Skeletal muscle tissue (tissue), 4 donors: ENCODE measurements around the gene FOXG1. TPM values are rescaled to one million over a fixed set of nuclear protein-coding genes. Genes with fewer than 3 reads are reported as not detected.

Source experiments
- H3K27ac ChIP-seq: one replicate; pipeline ENCODE4 v1.7.0; 2013; ENCODE audit warnings: mild to moderate bottlenecking, low read depth, low read length, inconsistent platforms
- H3K27me3 ChIP-seq, 3 donors: one replicate each; pipeline ENCODE4 v1.7.0; 2013; ENCODE audit warnings: low read length in 3 of 3; ENCODE audit not compliant: control insufficient read depth in 3 of 3, insufficient read depth in 3 of 3
- H3K36me3 ChIP-seq, 3 donors: one replicate each; pipeline ENCODE4 v1.7.0; 2013; ENCODE audit warnings: low read length in 3 of 3; ENCODE audit not compliant: control insufficient read depth in 3 of 3, insufficient read depth in 3 of 3
- H3K4me1 ChIP-seq, 3 donors: one replicate each; pipeline ENCODE4 v1.7.0; 2013; ENCODE audit warnings: low read length in 3 of 3, mild to moderate bottlenecking in 3 of 3; ENCODE audit not compliant: control insufficient read depth in 3 of 3, insufficient read depth in 3 of 3
- H3K4me3 ChIP-seq, 3 donors: one replicate each; pipeline ENCODE4 v1.7.0; 2013; ENCODE audit warnings: low read length in 3 of 3
- H3K9ac ChIP-seq, 3 donors: one replicate each; pipeline ENCODE4 v1.7.0; 2013; ENCODE audit warnings: low read length in 3 of 3, mild to moderate bottlenecking in 3 of 3, moderate library complexity in 2 of 3, low read depth in 1 of 3
- H3K9me3 ChIP-seq, 3 donors: one replicate each; pipeline ENCODE4 v1.7.0; 2013; ENCODE audit warnings: low read length in 3 of 3; ENCODE audit not compliant: control insufficient read depth in 3 of 3
- total RNA-seq: library from RNA; depleted of rRNA; stranded (reverse); fragments of >200 nt; gene quantifications from one replicate; pipeline ENCODE4 v1.2.3, GENCODE V29; 2014
- donor health status: Osteomylitis.

FOXG1 gene
- total RNA-seq, 1 donor from 2014 or later: not detected

DNA sequence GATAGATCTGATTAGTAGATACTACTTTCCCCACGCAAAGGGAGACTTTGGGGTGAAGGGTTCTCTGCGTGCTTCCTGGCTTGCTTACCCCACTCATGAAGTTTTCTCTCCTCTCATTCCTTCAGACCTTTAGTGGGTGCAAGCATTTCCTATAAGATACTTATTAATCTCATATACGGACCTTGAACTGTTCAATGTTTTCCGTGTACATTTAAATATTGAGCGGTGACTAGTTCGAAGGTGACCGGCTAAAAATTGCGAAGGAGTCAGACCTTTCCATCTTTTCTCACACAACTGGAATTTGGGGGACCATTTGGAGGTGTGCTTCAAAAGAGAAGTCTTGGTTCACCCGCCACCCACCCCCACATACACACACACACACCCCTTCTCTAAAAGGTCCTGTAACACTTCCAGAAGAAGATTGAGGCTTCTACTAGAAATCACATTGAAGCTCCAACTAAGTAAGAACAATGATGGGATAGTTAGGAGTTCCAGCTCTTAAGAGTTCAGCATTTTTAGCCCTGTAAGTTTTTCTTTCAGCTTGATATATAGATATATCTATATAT is 6.1 kb upstream of the FOXG1 start:
- Histone ChIP-seq H3K9me3 (no peaks in the 10 kb centered on the region), H3K27ac (no peak overlapping the region), H3K4me3 (no peak overlapping the region), H3K36me3 (no peaks in the 10 kb centered on the region), H3K4me1 (peaks cover under 1 to 10% (median 3%) of the 10 kb centered on the region in 3 donors), H3K9ac (no peak overlapping the region), H3K27me3 (peaks cover 84 to 91% (median 88%) of the 10 kb centered on the region in 3 donors)

DNA sequence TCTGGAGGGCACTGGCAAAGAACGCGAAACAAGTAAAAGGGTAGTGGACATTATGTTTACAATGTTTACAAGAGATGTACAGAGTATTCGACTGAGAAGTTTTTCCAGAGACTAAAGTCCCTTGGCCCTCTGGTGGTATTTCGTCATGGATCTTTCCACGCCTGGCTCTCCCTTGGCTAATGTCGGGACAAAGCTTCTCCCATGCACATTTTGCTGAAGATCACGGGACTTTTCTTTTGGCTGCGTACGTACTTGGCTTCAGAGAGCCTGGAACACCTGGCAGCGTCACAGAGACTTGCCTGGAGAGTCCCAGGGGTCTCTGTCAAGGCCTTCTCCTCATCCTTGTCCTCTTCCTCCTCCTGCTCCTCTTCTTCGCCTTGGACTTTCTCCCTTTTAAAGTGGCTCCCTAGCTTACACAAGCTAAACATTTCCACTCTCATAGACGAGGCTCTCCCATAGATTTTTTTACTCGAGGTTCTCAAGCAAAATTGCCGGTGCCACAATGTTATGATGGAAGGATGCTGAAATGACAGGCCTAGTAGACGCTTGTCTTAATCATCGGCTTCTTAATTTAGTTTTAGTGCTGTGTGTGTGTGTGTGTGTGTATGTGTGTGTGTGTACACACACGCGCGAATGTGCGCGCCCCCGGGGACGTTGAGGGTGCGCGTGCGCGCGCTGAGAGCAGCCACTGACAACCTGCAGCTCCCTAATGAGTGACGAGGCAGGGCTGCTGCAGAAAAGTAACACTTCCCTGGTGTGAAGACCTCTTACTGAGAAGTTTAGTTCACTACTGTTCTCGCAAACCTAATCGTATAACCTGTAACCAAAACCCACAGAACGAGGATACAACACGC is 4.9 kb upstream of the FOXG1 start:
- Histone ChIP-seq H3K9me3 (no peaks in the 10 kb centered on the region), H3K4me1 (peaks cover 7 to 12% (median 9%) of the 10 kb centered on the region in 3 donors), H3K4me3 (no peak overlapping the region), H3K36me3 (no peaks in the 10 kb centered on the region), H3K27ac (no peak overlapping the region), H3K27me3 (peaks cover 85 to 91% (median 87%) of the 10 kb centered on the region in 3 donors), H3K9ac (no peak overlapping the region)

DNA sequence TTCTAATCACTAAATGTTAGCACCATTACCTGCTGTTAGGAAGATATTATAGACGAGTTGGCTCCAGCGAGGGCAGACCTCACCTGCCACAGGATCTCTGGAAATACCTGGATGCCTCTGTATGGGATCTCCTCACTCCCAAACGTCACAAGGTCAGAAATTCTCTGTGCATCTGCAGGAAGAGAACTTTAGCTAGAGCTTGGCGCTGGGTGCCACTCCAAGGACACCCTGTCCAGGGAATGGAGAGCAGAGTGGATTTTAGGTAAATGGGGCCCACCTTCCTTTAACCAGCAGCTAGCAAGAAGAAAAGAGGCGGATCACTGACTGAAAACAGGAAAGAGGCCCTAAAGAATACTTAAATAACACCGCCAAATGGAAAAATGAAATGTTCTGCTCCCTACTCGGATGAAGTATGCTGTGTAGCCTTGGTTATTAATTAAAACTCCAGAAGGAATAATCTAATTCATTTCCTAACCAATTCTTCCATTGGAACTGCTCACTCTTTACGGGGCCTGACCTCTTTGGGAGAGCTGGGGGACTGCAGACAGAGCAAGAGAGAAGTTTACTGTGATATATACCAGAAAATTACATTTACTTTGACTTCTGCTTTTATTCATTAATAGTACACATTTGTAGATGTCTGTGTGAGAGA is 4.2 kb upstream of the FOXG1 start:
- H3K4me1 ChIP-seq: peaks cover 7 to 12% (median 9%) of the 10 kb centered on the region in 3 donors
- no peak overlapping the region for H3K9ac ChIP-seq

DNA sequence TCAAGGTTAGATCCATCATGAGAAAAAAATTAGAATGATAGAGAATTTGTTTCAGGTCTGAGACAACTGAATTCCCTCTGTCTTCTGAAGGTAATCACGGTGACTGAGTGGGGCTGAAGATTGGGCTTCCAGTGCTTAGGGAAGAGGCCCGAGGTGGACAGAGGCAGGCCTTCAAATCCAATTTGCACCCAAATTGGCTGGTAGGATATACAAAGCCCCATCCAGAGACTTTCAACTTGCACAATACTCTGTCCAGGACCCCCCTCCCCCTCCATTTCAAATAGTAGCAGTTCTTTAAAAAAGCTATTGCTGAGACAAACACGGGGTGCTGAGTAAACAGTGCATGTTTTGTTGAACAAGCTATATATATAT is 3.6 kb upstream of the FOXG1 start:
- H3K4me1 ChIP-seq: peaks cover 7 to 12% (median 9%) of the 10 kb centered on the region in 3 donors
- H3K36me3 ChIP-seq: no peaks in the 10 kb centered on the region
- H3K27me3 ChIP-seq: peaks cover 76 to 82% (median 79%) of the 10 kb centered on the region in 3 donors
- H3K4me3 ChIP-seq: no peak overlapping the region
- H3K9me3 ChIP-seq: peaks cover 0 to under 1% (median 0%) of the 10 kb centered on the region in 3 donors
- no peak overlapping the region for H3K27ac ChIP-seq
- no peak overlapping the region for H3K9ac ChIP-seq

More for the DNA sequence above, 4.2 kb upstream of the FOXG1 start:
- H3K4me3 ChIP-seq: no peak overlapping the region
- H3K36me3 ChIP-seq: no peaks in the 10 kb centered on the region
- no peak overlapping the region for H3K27ac ChIP-seq
- peaks cover 78 to 83% (median 79%) of the 10 kb centered on the region in 3 donors for H3K27me3 ChIP-seq
- no peaks in the 10 kb centered on the region for H3K9me3 ChIP-seq

DNA sequence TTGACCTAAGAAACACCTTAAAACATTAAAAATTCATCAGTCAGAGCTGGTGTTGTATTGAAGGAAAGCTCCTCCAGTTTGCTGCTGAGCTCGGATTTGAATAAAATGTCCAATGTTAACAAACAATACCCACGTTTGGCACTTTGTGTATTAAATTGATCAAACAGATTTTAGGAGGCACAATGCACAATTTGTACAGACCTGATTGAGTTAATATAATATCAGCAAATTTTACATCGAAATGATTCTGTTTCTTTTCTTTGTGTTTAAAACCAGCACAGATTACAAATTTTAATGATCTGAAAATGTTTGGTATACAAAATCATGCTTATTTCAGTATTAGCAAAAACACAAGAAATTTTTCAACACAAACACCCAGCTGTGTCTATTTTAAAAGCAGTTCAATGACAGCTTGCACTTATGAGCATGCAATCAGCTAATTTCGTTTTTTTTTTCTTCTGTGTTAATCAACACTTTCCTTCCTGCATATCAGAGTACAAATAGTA is 2.8 kb upstream of the FOXG1 start:
- no peak overlapping the region for H3K9ac ChIP-seq
- H3K4me1 ChIP-seq: peaks cover 7 to 12% (median 9%) of the 10 kb centered on the region in 3 donors
- H3K4me3 ChIP-seq: no peak overlapping the region
- H3K36me3 ChIP-seq: no peaks in the 10 kb centered on the region
- H3K9me3 ChIP-seq: peaks cover 0 to 3% (median 0%) of the 10 kb centered on the region in 3 donors
- no peak overlapping the region for H3K27ac ChIP-seq
- H3K27me3 ChIP-seq: peaks cover 77 to 82% (median 77%) of the 10 kb centered on the region in 3 donors

DNA sequence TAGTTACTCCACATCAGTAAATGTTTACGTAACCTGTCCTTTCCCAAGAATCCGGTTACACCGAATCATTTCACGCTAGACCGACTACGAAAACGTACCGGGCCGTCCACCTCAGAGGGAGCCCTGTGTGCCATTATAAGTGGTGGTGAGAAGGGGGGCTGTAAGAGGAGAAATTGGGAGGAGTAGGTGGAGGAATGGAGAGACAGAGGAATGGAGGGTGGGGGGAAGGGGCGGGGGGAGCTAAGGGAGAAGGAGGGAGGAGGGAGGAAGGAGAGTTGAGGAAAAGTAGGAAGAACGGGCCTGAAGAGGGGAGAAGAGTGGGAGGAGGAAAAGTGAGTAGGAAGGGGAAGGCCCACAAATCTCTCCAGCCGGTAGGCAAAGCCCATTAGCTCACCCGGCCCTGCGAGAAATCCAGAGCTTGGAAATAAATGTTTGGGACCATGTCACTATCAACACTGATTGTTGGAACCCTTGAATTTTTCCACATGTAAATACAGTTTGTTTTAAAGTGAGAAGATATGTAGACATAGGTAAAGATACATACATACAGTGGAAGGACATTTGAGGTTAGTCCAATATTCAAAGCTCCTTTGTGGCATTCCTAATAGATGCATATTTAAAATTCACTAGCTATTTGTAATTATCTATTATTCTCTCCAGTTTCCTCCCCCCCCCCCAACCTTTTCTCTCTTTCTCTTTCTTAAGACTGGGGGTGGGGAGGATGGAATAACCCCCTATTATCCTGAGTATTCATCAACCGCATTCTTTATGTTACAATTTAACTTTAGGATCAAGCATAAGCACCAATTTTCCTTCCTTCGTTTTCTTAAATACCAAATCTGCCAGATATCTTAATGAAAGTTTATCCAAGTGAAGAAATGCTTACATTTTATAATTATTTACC is 2.1 kb upstream of the FOXG1 start:
- Histone ChIP-seq H3K4me1 (peaks cover 7 to 9% (median 9%) of the 10 kb centered on the region in 3 donors), H3K4me3 (no peak overlapping the region), H3K36me3 (no peaks in the 10 kb centered on the region), H3K27me3 (peaks cover 69 to 76% (median 76%) of the 10 kb centered on the region in 3 donors), H3K9ac (no peak overlapping the region), H3K9me3 (peaks cover 0 to 3% (median 0%) of the 10 kb centered on the region in 3 donors), H3K27ac (no peak overlapping the region)

DNA sequence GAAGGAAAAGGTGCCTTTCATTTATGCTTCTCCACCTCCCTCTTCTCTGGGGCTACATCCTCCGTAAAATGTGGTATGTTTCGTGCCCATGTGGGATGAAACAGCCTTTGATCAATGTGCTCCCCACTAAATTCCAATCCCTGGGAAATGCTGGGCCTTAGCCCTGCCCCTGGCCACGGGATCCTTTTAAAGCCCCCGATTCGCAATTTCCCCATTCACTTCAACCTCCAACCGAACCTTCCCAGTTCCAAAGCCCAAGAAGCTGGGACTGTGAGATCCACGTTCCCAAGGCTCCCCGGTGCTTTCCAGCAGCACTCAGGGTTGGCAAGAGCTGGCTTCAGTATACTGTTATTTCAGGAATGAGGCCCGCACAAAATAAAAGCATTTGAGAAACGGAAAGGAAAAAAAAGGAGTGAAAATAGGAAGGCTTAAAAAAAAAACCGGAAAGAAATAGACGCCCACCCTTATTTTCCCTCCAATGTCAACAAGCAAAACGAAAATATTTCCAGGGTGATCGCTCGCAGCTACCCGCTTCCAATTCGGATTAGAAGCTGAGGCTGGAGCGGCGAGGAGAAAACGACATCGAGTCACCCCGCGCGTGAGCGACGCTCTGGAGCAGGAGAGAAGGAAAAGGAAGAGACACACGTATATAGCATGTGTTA is 1.3 kb upstream of the FOXG1 start:
- Histone ChIP-seq H3K9ac (no peak overlapping the region), H3K4me1 (peaks cover 4 to 7% (median 6%) of the 10 kb centered on the region in 3 donors), H3K27me3 (peaks cover 62 to 69% (median 69%) of the 10 kb centered on the region in 3 donors), H3K27ac (no peak overlapping the region), H3K4me3 (peak overlapping the region in 2 of 3 donors; percentile 13 to 40), H3K36me3 (no peaks in the 10 kb centered on the region), H3K9me3 (peaks cover 0 to 3% (median 0%) of the 10 kb centered on the region in 3 donors)

DNA sequence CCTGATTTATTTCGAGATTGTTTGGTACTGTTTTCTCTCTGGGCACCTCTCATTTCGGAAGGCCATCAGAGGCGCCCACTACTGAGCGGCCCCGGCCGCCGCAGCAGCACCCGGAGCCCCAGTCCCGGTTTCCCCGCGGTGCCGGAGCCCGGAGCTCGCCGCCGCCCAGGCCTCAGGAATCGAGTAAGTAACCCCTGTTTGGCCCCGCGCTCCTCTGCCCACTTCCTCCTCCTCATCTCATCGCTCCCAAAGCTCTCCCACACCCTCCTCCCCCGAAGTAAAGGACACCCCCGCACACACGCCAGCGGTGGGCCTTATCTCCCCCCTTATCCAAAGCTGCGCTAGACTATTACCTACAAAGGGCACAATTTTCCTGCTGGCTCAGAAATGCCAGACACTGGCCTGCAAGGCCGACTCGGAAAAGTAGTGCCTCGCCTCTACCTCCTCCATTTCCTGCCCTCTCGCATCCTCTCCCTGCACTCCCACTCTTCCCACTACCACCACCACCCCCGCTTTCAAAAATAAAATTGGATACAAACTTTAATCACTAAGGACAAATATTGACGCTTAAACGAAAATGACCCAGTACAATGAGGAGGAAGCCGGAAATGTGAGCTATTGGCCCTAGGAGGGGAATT is 637 bp upstream of the FOXG1 start:
- H3K27ac ChIP-seq: no peak overlapping the region
- peaks cover 57 to 69% (median 68%) of the 10 kb centered on the region in 3 donors for H3K27me3 ChIP-seq
- H3K9ac ChIP-seq: no peak overlapping the region
- H3K4me3 ChIP-seq: peak overlapping the region; percentile 22 to 48 (median 40)
- peaks cover 0 to 3% (median 0%) of the 10 kb centered on the region in 3 donors for H3K9me3 ChIP-seq
- no peaks in the 10 kb centered on the region for H3K36me3 ChIP-seq
- peaks cover 4 to 7% (median 6%) of the 10 kb centered on the region in 3 donors for H3K4me1 ChIP-seq
